Aorta (tissue), 5 donors: ENCODE results near the gene CFAP65. TPM values are rescaled to one million over a fixed set of nuclear protein-coding genes. Genes with fewer than 3 reads are reported as not detected.
A peak's percentile ranks its signal among the peaks of the same experiment; 100 is the strongest.

Experiments
- ATAC-seq: fragments of 200-7000 bp; cut with Tn5 transposase; one replicate; pipeline ENCODE4 v1.9.1; 2022; ENCODE audit warnings: moderate library complexity; ENCODE audit not compliant: low FRiP score
- DNase-seq, 2 donors: peaks; one replicate each; pipeline ENCODE4 v3.0.0-alpha.2; 2020
- H3K27ac ChIP-seq, 2 donors: one replicate each; pipeline ENCODE4 v1.5.1; 2013; ENCODE audit warnings: low read length in 2 of 2, mild to moderate bottlenecking in 2 of 2, moderate library complexity in 2 of 2, control low read depth in 1 of 2, inconsistent platforms in 1 of 2, low read depth in 1 of 2
- H3K27me3 ChIP-seq, 2 donors: one replicate each; pipeline ENCODE4 v1.6.1; 2013; ENCODE audit warnings: control low read depth in 1 of 2, low read length in 1 of 2, mild to moderate bottlenecking in 1 of 2, moderate library complexity in 1 of 2; ENCODE audit not compliant: insufficient read depth in 2 of 2, control insufficient read depth in 1 of 2
- H3K36me3 ChIP-seq, 2 donors: one replicate each; pipeline ENCODE4 v1.6.1; 2013; ENCODE audit warnings: control low read depth in 1 of 2, low read length in 1 of 2, mild to moderate bottlenecking in 1 of 2; ENCODE audit not compliant: insufficient read depth in 2 of 2, control insufficient read depth in 1 of 2
- H3K4me1 ChIP-seq, 2 donors: one replicate each; pipeline ENCODE4 v1.6.1; 2013; ENCODE audit warnings: low read length in 2 of 2, control low read depth in 1 of 2, mild to moderate bottlenecking in 1 of 2, moderate library complexity in 1 of 2; ENCODE audit not compliant: insufficient read depth in 2 of 2, control insufficient read depth in 1 of 2
- H3K4me3 ChIP-seq, 2 donors: one replicate each; pipeline ENCODE4 v1.5.1; 2013; ENCODE audit warnings: low read length in 2 of 2, control low read depth in 1 of 2, mild to moderate bottlenecking in 1 of 2
- H3K9me3 ChIP-seq: one replicate; pipeline ENCODE4 v1.6.1; 2013; ENCODE audit warnings: mild to moderate bottlenecking, low read length; ENCODE audit not compliant: control insufficient read depth
- WGBS, 2 donors: extraction: QIAGEN DNeasy Blood & Tissue Kit; methylation state at CpG; one replicate each; pipeline ENCODE4 v1.1.7; 2013; 5-methylcytosine and 5-hydroxymethylcytosine counted together
- intact Hi-C, 2 donors: fragments of 100-400 bp; cut with DNase I; formaldehyde crosslinking; loops; one replicate each; pipeline versions ENCODE4 v1.14.2 to v1.15.0; 2022
- polyA plus RNA-seq, 2 donors: library from polyadenylated mRNA; stranded (reverse); fragments of 200-250 nt; gene quantifications; one replicate each; pipeline ENCODE4 v1.2.3, GENCODE V29; 2013
- total RNA-seq, 2 donors: library from RNA; stranded (reverse); fragmentation: NEBNext Ultra II Directional; extraction: Animal tissue kit (Norgen Biotek cat#: 25700); gene quantifications; one replicate each; pipeline ENCODE4 v1.2.1, GENCODE V29; 2021
- donor health status: healthy with polysubstance abuse.
- donor health status: Bipolar disorder and iron deficiency.
- donor health status: DM: no; HTN: no; CAD: no.
- donor health status: DM: no; HTN: no; CAD: no.
- donor health status: DM: yes; HTN: yes; CAD: no.

Gene CFAP65
- total and polyA plus RNA-seq, 4 donors, result 0.15 TPM; not detected in 3

- intact Hi-C loops, result loop anchor here in 1 of 2 donors (5.0 kb wide), 1 partner anchor 46 kb away; no protein-coding TSS in a partner anchor
- Histone ChIP-seq H3K4me3 (no peak overlapping the region), H3K9me3 (no peaks in the 10 kb centered on the region), H3K27ac (no peak overlapping the region), H3K4me1 (no peaks in the 10 kb centered on the region), H3K36me3 (peaks cover 2 to 5% of the 10 kb centered on the region in 2 donors), H3K27me3 (no peaks in the 10 kb centered on the region)
- DNase-seq (no peak), ATAC-seq (no peak)
- 91 to 93% methylated on average over 6 of the region's 6 CpGs for WGBS, 2 donors
Measured at GRCh38 chr2:219071131-219071816, 30.0 kb upstream of the CFAP65 start.

GRCh38 chr2:219065484-219065883, 24.2 kb upstream of the CFAP65 start:
- H3K4me1 ChIP-seq, result no peaks in the 10 kb centered on the region
- 85 to 99% methylated on average over 1 of the region's 1 CpG for WGBS, 2 donors
- no peak for DNase-seq

DNA sequence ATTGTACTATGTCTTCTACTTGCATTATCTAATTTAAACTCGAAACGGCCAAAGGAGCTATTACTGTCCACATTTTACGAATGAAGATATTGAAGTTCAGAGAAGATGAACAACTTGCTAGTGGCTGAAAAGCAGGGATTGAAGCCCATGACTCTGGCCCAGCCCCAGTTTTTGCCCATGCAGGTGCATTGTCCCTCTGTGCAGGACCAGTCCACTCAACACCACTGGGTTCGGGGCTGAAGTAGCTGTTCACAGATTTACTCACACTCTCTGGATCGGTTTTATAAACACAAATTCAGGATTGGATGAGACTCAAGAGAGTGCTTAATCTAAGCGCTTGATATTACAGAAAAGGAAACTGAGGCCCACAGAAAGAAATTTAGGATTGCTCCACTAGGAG, 20.8 kb upstream of the CFAP65 start:
- ATAC-seq (no peak), DNase-seq (no peak)
- intact Hi-C loops, result no loop called here
- 65 to 74% methylated on average over 6 of the region's 6 CpGs for WGBS, 2 donors
- Histone ChIP-seq H3K4me3 (no peak overlapping the region), H3K27ac (no peak overlapping the region), H3K27me3 (no peaks in the 10 kb centered on the region), H3K4me1 (no peaks in the 10 kb centered on the region), H3K36me3 (no peaks in the 10 kb centered on the region), H3K9me3 (no peaks in the 10 kb centered on the region)

More at GRCh38 chr2:219065484-219065883, 24.2 kb upstream of the CFAP65 start:
- intact Hi-C loops, result no loop called here
- Histone ChIP-seq H3K9me3 (no peaks in the 10 kb centered on the region), H3K27ac (no peak overlapping the region), H3K27me3 (no peaks in the 10 kb centered on the region), H3K36me3 (no peaks in the 10 kb centered on the region), H3K4me3 (no peak overlapping the region)
- ATAC-seq, result no peak

DNA sequence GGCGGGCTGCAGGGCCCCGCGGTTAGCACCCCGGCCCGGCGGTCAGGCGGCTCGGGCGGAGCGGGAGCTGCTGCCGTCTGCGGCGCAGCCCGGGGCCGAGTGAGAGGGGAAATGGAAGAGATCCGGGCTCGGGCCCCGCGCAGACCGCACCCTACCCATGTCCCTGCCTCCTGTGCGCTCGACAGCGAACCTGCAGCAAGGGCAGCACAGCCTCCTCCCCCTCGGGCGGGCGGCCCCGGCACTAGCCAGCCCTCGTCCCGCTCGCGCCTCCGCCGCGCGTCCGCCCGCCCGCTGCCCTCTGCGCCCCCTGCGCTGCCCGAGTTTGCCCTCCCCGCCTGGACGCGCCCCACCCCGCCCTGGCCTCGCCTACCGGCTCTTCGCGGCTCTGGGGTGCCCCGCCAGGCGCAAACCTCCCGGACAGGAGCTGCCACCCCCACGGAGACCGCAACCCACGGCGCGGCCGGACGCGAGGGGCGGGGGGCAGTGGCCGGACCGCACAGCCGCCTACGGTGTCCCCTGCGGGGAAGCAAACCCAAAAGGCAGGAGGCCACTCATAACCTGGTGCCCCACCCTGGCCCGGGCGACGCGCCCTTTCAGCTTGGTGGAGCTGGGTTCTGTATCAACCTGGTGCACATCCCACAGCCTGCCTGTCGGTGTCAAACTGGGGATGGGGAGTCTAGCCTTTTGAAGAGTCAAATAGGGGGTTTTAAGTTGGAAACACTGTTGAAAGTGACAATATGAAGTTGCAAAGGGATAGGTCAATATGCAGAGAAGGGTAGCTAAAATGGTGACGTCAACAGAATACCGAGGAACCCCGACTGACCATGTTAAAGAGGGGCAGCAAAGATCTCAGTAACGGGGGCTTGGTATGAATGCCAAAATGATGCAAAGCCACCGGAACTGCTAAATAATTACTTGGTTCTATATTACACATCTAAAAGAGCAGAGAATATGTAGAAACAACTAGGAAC, 19.8 kb upstream of the CFAP65 start, which contains the start of gene IHH:
TSS of gene IHH (minus strand) at position 101 of the 971 bp plus-strand sequence. CDS start 454 bp downstream, outside the sequence.
- no peak for DNase-seq
- Histone ChIP-seq H3K27me3 (no peaks in the 10 kb centered on the region), H3K4me3 (peak within 1 kb of the TSS in 1 of 2 donors; percentile 14), H3K36me3 (no peaks in the 10 kb centered on the region), H3K27ac (no peak within 1 kb of the TSS), H3K9me3 (no peaks in the 10 kb centered on the region), H3K4me1 (no peaks in the 10 kb centered on the region)
- 2 to 3% methylated on average over 46 to 76 of the region's 76 CpGs for WGBS, 2 donors
- ATAC-seq, result no peak
- intact Hi-C loops, result no loop called here

DNA sequence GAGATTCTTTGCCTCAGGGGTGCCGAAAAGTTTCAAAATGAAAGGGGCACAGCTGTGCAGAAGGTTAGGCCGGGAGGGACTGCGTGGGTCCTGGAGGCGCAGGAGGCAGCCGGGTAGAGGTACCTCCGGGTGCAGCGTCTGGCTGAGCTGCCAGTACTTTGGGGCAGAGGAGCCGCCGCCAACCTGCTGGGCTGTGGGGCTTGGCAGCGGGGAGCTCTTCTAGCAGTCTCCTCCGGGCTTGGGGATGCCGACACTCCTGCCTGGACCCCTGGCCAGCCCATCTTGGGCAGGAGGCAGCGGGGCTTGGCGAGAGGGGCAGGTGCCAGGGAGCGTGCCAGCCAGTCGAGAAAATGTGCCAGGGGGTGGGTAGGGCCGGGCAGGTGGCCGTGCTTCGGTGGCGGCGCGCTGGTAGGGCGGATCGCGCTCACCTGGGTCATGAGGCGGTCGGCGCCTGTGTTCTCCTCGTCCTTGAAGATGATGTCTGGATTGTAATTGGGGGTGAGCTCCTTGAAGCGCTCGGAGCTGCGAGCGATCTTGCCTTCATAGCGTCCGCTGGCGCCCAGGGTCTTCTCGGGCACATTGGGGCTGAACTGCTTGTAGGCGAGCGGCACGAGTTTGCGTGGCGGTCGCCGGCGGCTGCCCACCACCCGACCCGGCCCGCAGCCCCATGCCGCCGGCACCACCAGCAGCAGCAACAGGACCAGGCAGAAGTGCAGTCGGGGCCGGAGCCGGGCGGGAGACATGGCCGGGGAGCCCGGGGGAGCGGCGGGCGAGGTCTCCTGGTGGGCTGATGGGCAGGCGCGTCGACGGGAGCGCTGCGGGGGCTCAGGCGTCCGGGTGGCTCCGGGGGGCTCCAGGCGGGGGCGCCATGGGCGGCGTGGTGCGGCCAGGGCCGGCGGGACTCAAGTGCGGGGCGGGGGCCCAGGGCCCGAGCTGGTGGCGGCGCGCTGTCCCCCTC, 18.7 kb upstream of the CFAP65 start:
- Histone ChIP-seq H3K4me1 (no peaks in the 10 kb centered on the region), H3K4me3 (peak overlapping the region in 1 of 2 donors; percentile 14), H3K27ac (no peak overlapping the region), H3K9me3 (no peaks in the 10 kb centered on the region), H3K27me3 (no peaks in the 10 kb centered on the region), H3K36me3 (no peaks in the 10 kb centered on the region)
- intact Hi-C loops, result loop anchor here (2.0 to 10.0 kb wide), 4 partner anchors 57 to 245 kb away; partner anchors contain the start of gene PTPRN (in 1 of the 2)
- 1 to 2% methylated on average over 67 to 81 of the region's 81 CpGs for WGBS, 2 donors
- DNase-seq (no peak), ATAC-seq (no peak)

GRCh38 chr2:219059375-219059724, 18.0 kb upstream of the CFAP65 start:
- Histone ChIP-seq H3K36me3 (no peaks in the 10 kb centered on the region), H3K9me3 (no peaks in the 10 kb centered on the region), H3K27me3 (no peaks in the 10 kb centered on the region), H3K27ac (no peak overlapping the region), H3K4me1 (no peaks in the 10 kb centered on the region), H3K4me3 (no peak overlapping the region)
- 2 to 3% methylated on average over 17 of the region's 17 CpGs for WGBS, 2 donors
- no peak for ATAC-seq
- no peak for DNase-seq
- intact Hi-C loops, result loop anchor here (2.0 to 10.0 kb wide), 4 partner anchors 58 to 245 kb away; partner anchors contain the start of gene PTPRN (in 1 of the 2)

GRCh38 chr2:219058541-219059374, 17.4 kb upstream of the CFAP65 start:
- H3K27me3 ChIP-seq, result no peaks in the 10 kb centered on the region
- peak; percentile 61 for ATAC-seq

More at GRCh38 chr2:219058541-219059374, 17.4 kb upstream of the CFAP65 start:
- Histone ChIP-seq H3K4me3 (no peak overlapping the region), H3K36me3 (no peaks in the 10 kb centered on the region), H3K27ac (no peak overlapping the region), H3K4me1 (no peaks in the 10 kb centered on the region), H3K9me3 (no peaks in the 10 kb centered on the region)
- peak; percentile 75 to 90 for DNase-seq
- intact Hi-C loops, result loop anchor here (1.0 to 10.0 kb wide), 5 partner anchors 59 to 246 kb away; partner anchors contain the start of gene PTPRN (in 1 of the 2)
- whole genome bisulfite sequencing, 2 donors, result 2 to 3% methylated on average over 40 to 42 of the region's 42 CpGs
